Gastrocnemius medialis (tissue), 4 donors: ENCODE data around the gene OGG1.

Experiments used
- CTCF ChIP-seq, 5 experiments: fragments of 450-650 bp in 3 of 5; fragments of 200-600 bp in 2 of 5; sonication (generic) in 2 of 5; IDR thresholded peaks in 4 of 5; conservative IDR thresholded peaks in 1 of 5; 1 replicate in 4 of 5; 2 replicates in 1 of 5; pipeline ENCODE4 v1.5.1; 2016 to 2019; ENCODE audit warnings: antibody characterized with exemption in 5 of 5, mild to moderate bottlenecking in 3 of 5, moderate library complexity in 3 of 5
- POLR2A ChIP-seq, 2 donors: fragments of 450-650 bp; IDR thresholded peaks; one replicate each; pipeline ENCODE4 v1.6.1; 2017; ENCODE audit warnings: antibody characterized with exemption in 2 of 2, mild to moderate bottlenecking in 2 of 2, moderate library complexity in 2 of 2

GRCh38 chr3:9800529-9800928 lies 50.8 kb downstream of the OGG1 start:
- TF ChIP-seq CTCF (IDR thresholded peaks at IDR 0.05 in 4 of 5, conservative IDR thresholded peaks at IDR 0.05 in 1 of 5) (peak in 1 of 5 experiments; percentile 9), POLR2A (IDR thresholded peaks at IDR 0.05) (no peak)
